H1 (cell line): Measurements from ENCODE around the gene DLEC1. TPM values are rescaled to one million over a fixed set of nuclear protein-coding genes. Genes with fewer than 3 reads are reported as not detected.

Experiments used
- CTCF ChIA-PET: fragments of 300-600 bp; sonication (Branson Sonifier 250); formaldehyde crosslinking; loops from one replicate; lab custom pipeline; 2021; ENCODE audit not compliant: partially characterized antibody; lab: Charles Lee
- POLR2A ChIA-PET: fragments of 300-600 bp; sonication (Branson Sonifier 250); formaldehyde crosslinking; loops from one replicate; lab custom pipeline; 2021; ENCODE audit warnings: inconsistent platforms; ENCODE audit not compliant: partially characterized antibody; lab: Charles Lee
- DNase-seq, 2 experiments: peaks; one replicate each; pipeline versions ENCODE4 v3.0.0 to v3.0.0-alpha.2; 2010 to 2022; ENCODE audit warnings: low spot score in 2 of 2, low read depth in 1 of 2, mixed read lengths in 1 of 2
- FAIRE-seq: peaks from 2 replicates; lab custom pipeline; 2011; peaks lifted over from hg19 to GRCh38; lab: Jason Lieb, UNC
- H2AFZ ChIP-seq: 2 replicates; pipeline ENCODE4 v1.8.1; 2012; ENCODE audit warnings: low read length, inconsistent platforms
- H2AK5ac ChIP-seq: 2 replicates; pipeline ENCODE4 v1.6.1; 2013; ENCODE audit warnings: low read depth, low read length
- H2BK120ac ChIP-seq: replicated peaks from 2 replicates; pipeline ENCODE3; 2013; ENCODE audit warnings: low read depth, low read length, inconsistent platforms
- H2BK12ac ChIP-seq: 2 replicates; pipeline ENCODE4 v1.6.1; 2013; ENCODE audit warnings: low read depth, low read length
- H2BK15ac ChIP-seq: 2 replicates; pipeline ENCODE4 v1.6.1; 2013; ENCODE audit warnings: low read length
- H2BK20ac ChIP-seq: 2 replicates; pipeline ENCODE4 v1.6.1; 2013; ENCODE audit warnings: low read length
- H2BK5ac ChIP-seq: 2 replicates; pipeline ENCODE4 v1.6.1; 2013; ENCODE audit warnings: low read depth, low read length
- H3K14ac ChIP-seq: 2 replicates; pipeline ENCODE4 v1.6.1; 2013; ENCODE audit warnings: inconsistent platforms; ENCODE audit not compliant: insufficient read length
- H3K18ac ChIP-seq: 2 replicates; pipeline ENCODE4 v1.6.1; 2013; ENCODE audit warnings: low read length; ENCODE audit errors: extremely low read depth
- H3K23ac ChIP-seq: 2 replicates; pipeline ENCODE4 v1.6.1; 2013; ENCODE audit warnings: inconsistent platforms; ENCODE audit not compliant: insufficient read length
- H3K23me2 ChIP-seq: 2 replicates; pipeline ENCODE4 v1.6.1; 2013; ENCODE audit warnings: low read depth, low read length
- H3K27ac ChIP-seq: 2 replicates; pipeline ENCODE4 v1.6.1; 2011; ENCODE audit warnings: low read depth, low read length, inconsistent platforms
- H3K27me3 ChIP-seq, 4 experiments: replicated peaks in 1 of 4; 1 replicate in 1 of 4; 2 replicates in 3 of 4; pipeline versions ENCODE4 v1.6.1 to v1.8.1; 2011 to 2013; ENCODE audit warnings: low read length in 3 of 4, mild to moderate bottlenecking in 3 of 4, inconsistent platforms in 2 of 4, mixed read lengths in 2 of 4, moderate library complexity in 1 of 4; ENCODE audit not compliant: control insufficient read depth in 3 of 4, insufficient read depth in 3 of 4; ENCODE audit errors: extremely low read depth in 1 of 4
- H3K36me3 ChIP-seq, 4 experiments: 2 replicates each; pipeline versions ENCODE4 v1.6.1 to v1.8.1; 2011 to 2013; ENCODE audit warnings: mild to moderate bottlenecking in 4 of 4, low read length in 3 of 4, moderate library complexity in 2 of 4, control low read depth in 1 of 4, inconsistent platforms in 1 of 4; ENCODE audit not compliant: insufficient read depth in 4 of 4, control insufficient read depth in 2 of 4
- H3K4ac ChIP-seq: replicated peaks from 2 replicates; pipeline ENCODE3; 2013; ENCODE audit warnings: low read length, low read depth, mixed read lengths, inconsistent platforms; ENCODE audit not compliant: insufficient read length
- H3K4me1 ChIP-seq, 4 experiments: replicated peaks in 1 of 4; 1 replicate in 1 of 4; 2 replicates in 3 of 4; pipeline versions ENCODE4 v1.6.1 to v1.8.1; 2011 to 2013; ENCODE audit warnings: low read length in 3 of 4, inconsistent platforms in 2 of 4, mixed read lengths in 1 of 4; ENCODE audit not compliant: insufficient read depth in 4 of 4, control insufficient read depth in 3 of 4
- H3K4me2 ChIP-seq, 2 experiments: 2 replicates each; pipeline versions ENCODE4 v1.6.1 to v1.8.1; 2011 to 2013; ENCODE audit warnings: low read depth in 2 of 2, low read length in 2 of 2, control low read depth in 1 of 2, inconsistent platforms in 1 of 2, mild to moderate bottlenecking in 1 of 2; ENCODE audit not compliant: insufficient read depth in 1 of 2
- H3K4me3 ChIP-seq, 4 experiments: fragments of 200-600, 300-600 bp in 1 of 4; sonication (generic), shearing (Covaris generic), sonication (Bioruptor Twin) in 1 of 4; 2 replicates each; pipeline versions ENCODE4 v1.5.1 to v1.8.1; 2011 to 2016; ENCODE audit warnings: low read length in 4 of 4, low read depth in 3 of 4, control low read depth in 2 of 4, inconsistent platforms in 2 of 4, mild to moderate bottlenecking in 2 of 4, mixed read lengths in 1 of 4, moderate library complexity in 1 of 4; ENCODE audit not compliant: insufficient read depth in 2 of 4; ENCODE audit errors: extremely low read depth in 1 of 4
- H3K56ac ChIP-seq: replicated peaks from 2 replicates; pipeline ENCODE3; 2013; ENCODE audit warnings: low read depth, mild to moderate bottlenecking, mixed read lengths, low read length, inconsistent platforms; ENCODE audit not compliant: insufficient read length
- H3K79me1 ChIP-seq: 2 replicates; pipeline ENCODE4 v1.6.1; 2013; ENCODE audit warnings: low read depth, low read length, control low read depth
- H3K79me2 ChIP-seq, 2 experiments: 2 replicates each; pipeline versions ENCODE4 v1.6.1 to v1.8.1; 2012 to 2013; ENCODE audit warnings: low read length in 2 of 2, mild to moderate bottlenecking in 2 of 2, inconsistent platforms in 1 of 2; ENCODE audit not compliant: insufficient read depth in 2 of 2, control insufficient read depth in 1 of 2
- H3K9ac ChIP-seq, 4 experiments: replicated peaks in 1 of 4; 1 replicate in 1 of 4; 2 replicates in 3 of 4; pipeline versions ENCODE4 v1.6.1 to v1.8.1; 2011 to 2013; ENCODE audit warnings: low read depth in 3 of 4, low read length in 3 of 4, control low read depth in 2 of 4, mild to moderate bottlenecking in 2 of 4, moderate library complexity in 2 of 4, inconsistent platforms in 1 of 4; ENCODE audit errors: extremely low read depth in 1 of 4
- H3K9me3 ChIP-seq, 2 experiments: 2 replicates each; pipeline versions ENCODE4 v1.6.1 to v1.8.1; 2012 to 2013; ENCODE audit warnings: mild to moderate bottlenecking in 2 of 2, moderate library complexity in 2 of 2, control low read depth in 1 of 2, inconsistent platforms in 1 of 2, low read depth in 1 of 2, low read length in 1 of 2, mixed read lengths in 1 of 2; ENCODE audit not compliant: insufficient read depth in 2 of 2
- H4K20me1 ChIP-seq, 2 experiments: replicated peaks in 1 of 2; 2 replicates each; pipeline versions ENCODE3 to v1.8.1; 2011 to 2013; ENCODE audit warnings: inconsistent platforms in 2 of 2, low read length in 2 of 2, mild to moderate bottlenecking in 1 of 2; ENCODE audit not compliant: insufficient read depth in 2 of 2, control insufficient read depth in 1 of 2
- H4K5ac ChIP-seq: 2 replicates; pipeline ENCODE4 v1.6.1; 2013; ENCODE audit warnings: low read length, low read depth, mixed read lengths, inconsistent platforms; ENCODE audit not compliant: insufficient read length
- H4K8ac ChIP-seq: 2 replicates; pipeline ENCODE4 v1.8.0; 2013; ENCODE audit warnings: mild to moderate bottlenecking, moderate library complexity, low read length, inconsistent platforms; ENCODE audit not compliant: insufficient read depth; ENCODE audit errors: extremely low read depth
- H4K91ac ChIP-seq: replicated peaks from 2 replicates; pipeline ENCODE3; 2013; ENCODE audit warnings: low read length, mixed read lengths, inconsistent platforms; ENCODE audit not compliant: insufficient read length
- CHD1 ChIP-seq: IDR thresholded peaks from 2 replicates; pipeline ENCODE4 v1.6.1; 2012; ENCODE audit warnings: low read depth, low read length, improper control_type of control experiment
- FOSL1 ChIP-seq: IDR thresholded peaks from 2 replicates; pipeline ENCODE4 v1.6.1; 2011; ENCODE audit warnings: mild to moderate bottlenecking, low read depth, low read length, moderate library complexity; ENCODE audit not compliant: insufficient read depth
- WGBS, 2 experiments: shearing (Covaris generic) in 1 of 2; methylation state at CpG; one replicate each; pipeline versions ENCODE4 v1.1.6 to v1.1.7; 2013 to 2015; ENCODE audit warnings: low lambda C conversion rate in 2 of 2, mixed read lengths in 2 of 2, inconsistent platforms in 1 of 2, low coverage in 1 of 2, missing lambda C conversion rate in 1 of 2; ENCODE audit not compliant: insufficient replicate concordance in 2 of 2, insufficient coverage in 1 of 2, insufficient read length in 1 of 2; ENCODE audit errors: extremely low coverage in 1 of 2, missing lambda C conversion rate in 1 of 2; 5-methylcytosine and 5-hydroxymethylcytosine counted together
- polyA plus RNA-seq, 7 experiments: library from polyadenylated mRNA; depleted of rRNA in 3 of 7; stranded (reverse) in 5 of 7; unstranded in 2 of 7; fragments of >200 nt in 5 of 7; fragments of 200-250 nt in 2 of 7; gene quantifications; 1 replicate in 5 of 7; 2 replicates in 1 of 7; 4 replicates in 1 of 7; pipeline versions ENCODE4 v1.2.1 to v1.2.3, GENCODE V29; 2011 to 2013; ENCODE audit warnings: missing spikeins in 2 of 7, mixed read lengths in 2 of 7
- total RNA-seq: library from RNA; stranded (reverse); fragmentation: NEBNext Ultra II Directional; extraction: Animal tissue kit (Norgen Biotek cat#: 25700); gene quantifications from 2 replicates; pipeline ENCODE4 v1.2.1, GENCODE V29; 2021

The DLEC1 gene
- total and polyA plus RNA-seq, 2 of the 8 experiments (the other 6 are each of a cell fraction or from before 2014, with no cell fraction given), result 0.26 to 0.76 TPM

DNA sequence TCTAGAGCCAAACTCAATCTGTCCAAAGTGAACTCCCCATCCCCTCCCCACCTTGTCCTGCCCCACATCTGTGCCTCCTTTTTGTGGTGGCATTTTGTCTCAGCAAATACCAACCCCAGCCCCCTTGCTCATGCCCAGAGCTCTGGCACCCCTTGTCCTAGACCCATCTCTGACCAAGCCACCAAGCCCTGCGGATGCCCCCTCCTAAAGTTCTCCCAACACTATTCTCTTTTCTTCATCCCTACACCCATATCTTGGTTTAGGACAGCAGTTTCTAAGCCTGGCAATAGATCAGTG is 80.2 kb downstream of the DLEC1 start:
- Histone ChIP-seq H2BK12ac (no peak overlapping the region), H3K4me3 (no peak overlapping the region), H3K36me3 (peaks cover 2 to 17% (median 11%) of the 10 kb centered on the region in 4 experiments; a peak in 6 of 8 replicates), H4K20me1 (peaks cover 0 to 8% of the 10 kb centered on the region in 2 experiments), H3K18ac (no peak overlapping the region), H3K79me2 (no peaks in the 10 kb centered on the region), H3K23ac (no peak overlapping the region), H3K4me2 (no peak overlapping the region), H3K23me2 (no peaks in the 10 kb centered on the region), H2AFZ (no peak overlapping the region), H2BK20ac (no peak overlapping the region), H4K5ac (no peak overlapping the region), H4K91ac (no peak overlapping the region), H3K4ac (no peak overlapping the region), H3K9ac (no peak overlapping the region), H3K14ac (no peak overlapping the region), H2AK5ac (no peak overlapping the region), H4K8ac (no peak overlapping the region), H2BK15ac (no peak overlapping the region), H3K27me3 (no peaks in the 10 kb centered on the region), H3K27ac (no peak overlapping the region), H2BK5ac (no peak overlapping the region), H3K56ac (no peak overlapping the region), H3K79me1 (no peaks in the 10 kb centered on the region), H3K4me1 (no peaks in the 10 kb centered on the region), H3K9me3 (no peaks in the 10 kb centered on the region; a peak in 1 of 4 replicates), H2BK120ac (no peak overlapping the region)
- 92% methylated on average over 1 of the region's 1 CpG; no CpG with 5 or more reads in 1 of the 2 experiments for WGBS, 2 experiments
- FAIRE-seq (no peak), DNase-seq (no peak)
- ChIA-PET POLR2A (interaction anchor here (0.9 to 4.2 kb wide), 6 partner anchors 8 to 178 kb away, joined by 3 to 20 read pairs (median 4); no protein-coding TSS in a partner anchor), CTCF (interaction anchor here (0.7 to 8.8 kb wide), 20 partner anchors 8 to 586 kb away, joined by 3 to 105 read pairs (median 5); partner anchors contain the start of gene SLC22A14)
- TF ChIP-seq CHD1, result no peak
- TF ChIP-seq FOSL1, result no peak
